HepG2 (cell line): ENCODE measurements around the gene ARL2. TPM values are rescaled to one million over a fixed set of nuclear protein-coding genes. Genes with fewer than 3 reads are reported as not detected.

Source experiments
- ATAC-seq: fragments of 200-7000 bp; cut with Tn5 transposase; 3 replicates; pipeline ENCODE4 v1.9.1; 2020; ENCODE audit warnings: mild to moderate bottlenecking, moderate library complexity
- BruUV-seq: library from RNA; stranded (reverse); fragments of 400-500 nt; replicated peaks from 2 replicates; lab custom pipeline; 2021; lab: Mats Ljungman, UMichigan
- CTCF ChIA-PET: fragments of 300-600 bp; formaldehyde crosslinking; extraction: SDS; loops from one replicate; lab custom pipeline; 2021; ENCODE audit warnings: low total read pairs, inconsistent platforms, low intra/inter-chr PET ratio; lab: Yijun Ruan, JAX
- POLR2A ChIA-PET: fragments of 350-600 bp; sonication (Branson Sonifier 250); formaldehyde crosslinking; loops from one replicate; lab custom pipeline; 2020; ENCODE audit warnings: antibody characterized with exemption, inconsistent platforms; lab: Yijun Ruan, JAX
- DNase-seq: peaks from one replicate; pipeline ENCODE4 v3.0.0-alpha.2; 2015; ENCODE audit warnings: low spot score
- FAIRE-seq: peaks from 3 replicates; lab custom pipeline; 2011; peaks lifted over from hg19 to GRCh38; lab: Jason Lieb, UNC
- H2AFZ ChIP-seq: one replicate; pipeline ENCODE4 v1.6.1; 2011; ENCODE audit warnings: low read length, inconsistent platforms
- H3K27ac ChIP-seq: fragments of 300-600 bp; 3 replicates; pipeline ENCODE4 v1.8.0; 2011; ENCODE audit warnings: mixed run types, mild to moderate bottlenecking, mixed read lengths, low read length, inconsistent platforms; ENCODE audit not compliant: insufficient read depth; ENCODE audit errors: extremely low read length
- H3K27me3 ChIP-seq, 2 experiments: fragments of 200-600 bp in 1 of 2; 2 replicates in 1 of 2; 3 replicates in 1 of 2; pipeline versions ENCODE4 v1.6.0 to v1.8.0; 2011; ENCODE audit warnings: low read length in 2 of 2, mild to moderate bottlenecking in 2 of 2, moderate library complexity in 2 of 2, inconsistent platforms in 1 of 2; ENCODE audit not compliant: insufficient read depth in 2 of 2, control insufficient read depth in 1 of 2
- H3K36me3 ChIP-seq, 2 experiments: fragments of 200-600 bp in 1 of 2; replicated peaks in 1 of 2; 2 replicates in 1 of 2; 3 replicates in 1 of 2; pipeline versions ENCODE4 v1.5.1 to v1.8.0; 2011; ENCODE audit warnings: low read length in 2 of 2, inconsistent platforms in 1 of 2; ENCODE audit not compliant: insufficient read depth in 2 of 2, control insufficient read depth in 1 of 2
- H3K4me1 ChIP-seq: 2 replicates; pipeline ENCODE4 v1.5.1; 2012; ENCODE audit warnings: low read length, inconsistent platforms; ENCODE audit not compliant: insufficient read depth
- H3K4me2 ChIP-seq: 2 replicates; pipeline ENCODE4 v1.6.0; 2011; ENCODE audit warnings: low read depth, low read length, inconsistent platforms
- H3K4me3 ChIP-seq, 3 experiments: fragments of 200-600 bp in 1 of 3; sonication (generic), shearing (Covaris generic) in 1 of 3; replicated peaks in 1 of 3; 2 replicates each; pipeline ENCODE4 v1.5.1; 2011 to 2016; ENCODE audit warnings: low read length in 3 of 3, inconsistent platforms in 2 of 3, low read depth in 2 of 3, mild to moderate bottlenecking in 2 of 3, control low read depth in 1 of 3, mixed read lengths in 1 of 3; ENCODE audit not compliant: insufficient read depth in 1 of 3
- H3K79me2 ChIP-seq: one replicate; pipeline ENCODE4 v1.6.1; 2011; ENCODE audit warnings: low read length, inconsistent platforms; ENCODE audit not compliant: insufficient read depth
- H3K9ac ChIP-seq: 2 replicates; pipeline ENCODE4 v1.6.0; 2011; ENCODE audit warnings: mild to moderate bottlenecking, low read depth, low read length, inconsistent platforms; ENCODE audit not compliant: insufficient read depth
- H3K9me3 ChIP-seq: 2 replicates; pipeline ENCODE4 v1.5.1; 2012; ENCODE audit warnings: mild to moderate bottlenecking, low read length
- H4K20me1 ChIP-seq: 2 replicates; pipeline ENCODE4 v1.6.0; 2011; ENCODE audit warnings: inconsistent platforms, mild to moderate bottlenecking, low read length, moderate library complexity; ENCODE audit not compliant: insufficient read depth
- CSRNP1 ChIP-seq: sonication (generic); formaldehyde crosslinking; IDR thresholded peaks from 2 replicates; pipeline ENCODE4 v1.8.1; 2023; ENCODE audit warnings: mild to moderate bottlenecking, missing genetic modification reagents
- GABPB1 ChIP-seq: IDR thresholded peaks from 2 replicates; pipeline ENCODE4 v1.6.1; 2016; ENCODE audit warnings: mild to moderate bottlenecking, missing genetic modification reagents, moderate library complexity, missing compliant biosample characterization
- MAFG ChIP-seq: sonication (generic); formaldehyde crosslinking; IDR thresholded peaks from 2 replicates; pipeline ENCODE4 v1.5.1; 2020; ENCODE audit warnings: mild to moderate bottlenecking, missing genetic modification reagents
- MED13 ChIP-seq: sonication (generic); formaldehyde crosslinking; IDR thresholded peaks from 2 replicates; pipeline ENCODE4 v1.5.0; 2020; ENCODE audit warnings: missing genetic modification reagents
- MIER2 ChIP-seq: IDR thresholded peaks from 2 replicates; pipeline ENCODE4 v1.6.1; 2016; ENCODE audit warnings: missing biosample characterization, missing genetic modification reagents
- NAIF1 ChIP-seq: sonication (generic); formaldehyde crosslinking; IDR thresholded peaks from 2 replicates; pipeline ENCODE4 v1.5.0; 2020; ENCODE audit warnings: mild to moderate bottlenecking, missing genetic modification reagents, borderline replicate concordance
- RNF2 ChIP-seq: fragments of 450-650 bp; conservative IDR thresholded peaks from 2 replicates; pipeline ENCODE4 v1.6.1; 2016; ENCODE audit warnings: low read depth
- SP5 ChIP-seq: IDR thresholded peaks from 2 replicates; pipeline ENCODE4 v1.6.1; 2016; ENCODE audit warnings: low read depth, borderline replicate concordance
- THAP8 ChIP-seq: sonication (generic); formaldehyde crosslinking; IDR thresholded peaks from 2 replicates; pipeline ENCODE4 v1.5.1; 2020; ENCODE audit warnings: missing genetic modification reagents, mild to moderate bottlenecking, borderline replicate concordance
- TSC22D2 ChIP-seq: sonication (generic); formaldehyde crosslinking; IDR thresholded peaks from 2 replicates; pipeline ENCODE4 v1.5.1; 2020; ENCODE audit warnings: missing genetic modification reagents, mild to moderate bottlenecking, borderline replicate concordance
- ZBTB21 ChIP-seq: sonication (generic); formaldehyde crosslinking; IDR thresholded peaks from 2 replicates; pipeline ENCODE4 v1.4.0; 2020; ENCODE audit warnings: missing genetic modification reagents
- ZBTB3 ChIP-seq: sonication (generic); formaldehyde crosslinking; IDR thresholded peaks from 2 replicates; pipeline ENCODE4 v1.4.0; 2020; ENCODE audit warnings: low read depth, mild to moderate bottlenecking, moderate library complexity, missing genetic modification reagents, borderline replicate concordance
- ZNF609 ChIP-seq: sonication (generic); formaldehyde crosslinking; IDR thresholded peaks from 2 replicates; pipeline ENCODE4 v1.4.0; 2020; ENCODE audit warnings: mild to moderate bottlenecking, missing genetic modification reagents, borderline replicate concordance
- ZSCAN12 ChIP-seq: sonication (generic); formaldehyde crosslinking; IDR thresholded peaks from 2 replicates; pipeline ENCODE4 v1.9.0; 2021; ENCODE audit warnings: mild to moderate bottlenecking, missing genetic modification reagents
- ZXDC ChIP-seq: sonication (generic); formaldehyde crosslinking; IDR thresholded peaks from 2 replicates; pipeline ENCODE4 v1.5.0; 2020; ENCODE audit warnings: mild to moderate bottlenecking, missing genetic modification reagents
- WGBS: methylation state at CpG from one replicate; pipeline ENCODE4 v1.1.6; 2017; ENCODE audit warnings: low lambda C conversion rate; 5-methylcytosine and 5-hydroxymethylcytosine counted together
- in situ Hi-C: cut with HindIII; loops from 2 replicates; pipeline ENCODE4 v1.10.0; 2017; ENCODE audit warnings: low pct_unique_long_range_greater_than_20kb; ENCODE audit not compliant: extremely low pct_ligation_motif_present
- intact Hi-C: fragments of 100-400 bp; cut with micrococcal nuclease; formaldehyde crosslinking; loops from one replicate; pipeline ENCODE4 v1.10.0; 2022; ENCODE audit not compliant: unreplicated experiment
- polyA plus RNA-seq, 8 experiments: library from polyadenylated mRNA; depleted of rRNA in 3 of 8; stranded (reverse) in 7 of 8; unstranded in 1 of 8; fragments of >200 nt; fragmentation: Illumina TruSeq in 4 of 8; extraction: Trizol in 4 of 8; gene quantifications; 2 replicates each; pipeline versions ENCODE4 v1.2.1 to v1.2.3, GENCODE V29; 2011 to 2016; ENCODE audit warnings: low read depth in 4 of 8, missing spikeins in 1 of 8, mixed read lengths in 1 of 8; ENCODE audit not compliant: insufficient read depth in 1 of 8
- total RNA-seq, 5 experiments: library from RNA; depleted of rRNA; stranded (reverse); fragments of >200 nt; fragmentation: Illumina TruSeq; extraction: Trizol; gene quantifications; 2 replicates each; pipeline ENCODE4 v1.2.3, GENCODE V29; 2016; ENCODE audit warnings: low read depth in 1 of 5

Gene ARL2
- total and polyA plus RNA-seq, 2 of the 13 experiments (the other 11 are each of a cell fraction or from before 2014, with no cell fraction given), result 82.9 to 84.4 TPM

- H3K4me1 ChIP-seq, result peaks cover 36% of the 10 kb centered on the region
- intact Hi-C loops (no loop called here), in situ Hi-C loops (no loop called here)
- no peak for ATAC-seq
- CTCF ChIA-PET, result no interaction called here
- FAIRE-seq, result no peak
- no peak overlapping the region for H3K4me3 ChIP-seq
- BruUV-seq, result no TSS peak
- WGBS, result 82% methylated on average over 8 of the region's 8 CpGs
- H3K9me3 ChIP-seq, result no peaks in the 10 kb centered on the region
- H3K79me2 ChIP-seq, result no peaks in the 10 kb centered on the region
- POLR2A ChIA-PET, result no interaction called here
- no peak overlapping the region for H2AFZ ChIP-seq
- no peak overlapping the region for H3K9ac ChIP-seq
- H3K4me2 ChIP-seq, result no peak overlapping the region
- H4K20me1 ChIP-seq, result no peaks in the 10 kb centered on the region
- no peak for DNase-seq
- H3K27ac ChIP-seq, result no peak overlapping the region
- H3K36me3 ChIP-seq, result no peaks in the 10 kb centered on the region
- H3K27me3 ChIP-seq, result no peaks in the 10 kb centered on the region
- TF ChIP-seq ZXDC (CRISPR knock-in tag), result no peak
- no peak for TF ChIP-seq CSRNP1
- TF ChIP-seq MED13 (CRISPR knock-in tag), result no peak
- no peak for TF ChIP-seq ZSCAN12 (CRISPR knock-in tag)
- TF ChIP-seq ZNF609, result no peak
- TF ChIP-seq SP5, result no peak
- no peak for TF ChIP-seq ZBTB3 (CRISPR knock-in tag)
- no peak for TF ChIP-seq ZBTB21 (CRISPR knock-in tag)
- no peak for TF ChIP-seq THAP8 (CRISPR knock-in tag)
- no peak for TF ChIP-seq RNF2
- no peak for TF ChIP-seq TSC22D2 (CRISPR knock-in tag)
- TF ChIP-seq MIER2, result no peak
- TF ChIP-seq GABPB1, result no peak
- no peak for TF ChIP-seq MAFG (CRISPR knock-in tag)
- no peak for TF ChIP-seq NAIF1 (CRISPR knock-in tag)
Observed at GRCh38 chr11:65053827-65054508, 40.0 kb downstream of the ARL2 start.
